HG02642 (cell line): ENCODE results near the gene UNKL.

Experiments
- ATAC-seq: cut with Tn5 transposase; IDR thresholded peaks from one replicate; pipeline ENCODE4 v1.9.1; 2021; ENCODE audit warnings: mild to moderate bottlenecking; ENCODE audit not compliant: unreplicated experiment, poor library complexity

The UNKL gene

GRCh38 chr16:1315081-1316032, 99.1 kb downstream of the UNKL start:
- ATAC-seq, result no peak

- no peak for ATAC-seq
These were observed 100.0 kb downstream of the UNKL start for GRCh38 chr16:1314399-1315068.

- ATAC-seq, result no peak
These were observed 100.7 kb downstream of the UNKL start for GRCh38 chr16:1313721-1314369.
